C4-2B (cell line): ENCODE measurements around the gene CEP164.

Experiments
- H3K27ac ChIP-seq: fragments of 450-650 bp; 2 replicates; pipeline ENCODE4 v1.5.1; 2017
- ZFX ChIP-seq: fragments of 450-650 bp; IDR thresholded peaks from 2 replicates; pipeline ENCODE4 v1.6.1; 2017
- TF ChIP-seq, protein P1 (sequence below): fragments of 450-650 bp; conservative IDR thresholded peaks from 2 replicates; pipeline ENCODE4 v1.5.1; 2017; ENCODE audit warnings: mild to moderate bottlenecking

CEP164 gene

DNA sequence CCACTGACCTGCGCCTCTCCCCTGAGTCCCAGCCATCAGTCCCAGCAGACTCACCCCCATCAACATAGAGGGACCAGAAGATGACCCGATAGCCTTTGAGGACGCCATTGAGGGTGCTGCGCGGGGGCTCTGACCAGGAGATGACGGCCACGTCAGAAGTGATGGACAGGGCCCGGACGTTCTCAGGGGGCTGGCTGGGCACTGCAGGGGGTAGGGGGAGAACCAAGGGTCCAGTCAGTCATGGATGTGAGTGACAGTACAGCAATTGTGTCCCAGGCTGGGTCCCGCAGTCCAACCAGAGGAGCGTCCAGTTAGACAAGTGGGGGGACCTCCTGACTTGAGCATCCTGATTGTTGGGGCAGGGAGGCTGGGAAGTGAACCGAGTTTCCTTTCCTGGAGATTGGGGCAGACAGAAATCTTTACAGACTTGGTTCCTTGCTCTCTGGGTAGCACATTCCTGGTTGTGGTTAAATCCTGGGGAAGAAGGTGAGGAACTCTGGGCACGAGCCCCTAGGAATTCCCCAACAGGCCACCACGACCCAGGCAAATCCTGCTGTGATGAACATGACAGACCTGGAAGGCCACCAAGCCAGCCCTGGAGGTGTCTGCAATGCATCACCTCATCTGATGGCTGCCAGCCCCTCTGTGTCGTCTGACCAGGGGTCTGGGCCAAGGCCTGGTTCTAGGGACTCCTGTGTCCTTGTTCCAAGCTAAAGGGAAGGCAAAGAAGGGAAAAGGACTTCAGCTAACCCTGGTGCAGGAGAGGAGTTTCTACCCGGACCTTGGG lies 133.9 kb downstream of the CEP164 start:
- no peak for TF ChIP-seq ZFX
- TF ChIP-seq, protein P1, sequence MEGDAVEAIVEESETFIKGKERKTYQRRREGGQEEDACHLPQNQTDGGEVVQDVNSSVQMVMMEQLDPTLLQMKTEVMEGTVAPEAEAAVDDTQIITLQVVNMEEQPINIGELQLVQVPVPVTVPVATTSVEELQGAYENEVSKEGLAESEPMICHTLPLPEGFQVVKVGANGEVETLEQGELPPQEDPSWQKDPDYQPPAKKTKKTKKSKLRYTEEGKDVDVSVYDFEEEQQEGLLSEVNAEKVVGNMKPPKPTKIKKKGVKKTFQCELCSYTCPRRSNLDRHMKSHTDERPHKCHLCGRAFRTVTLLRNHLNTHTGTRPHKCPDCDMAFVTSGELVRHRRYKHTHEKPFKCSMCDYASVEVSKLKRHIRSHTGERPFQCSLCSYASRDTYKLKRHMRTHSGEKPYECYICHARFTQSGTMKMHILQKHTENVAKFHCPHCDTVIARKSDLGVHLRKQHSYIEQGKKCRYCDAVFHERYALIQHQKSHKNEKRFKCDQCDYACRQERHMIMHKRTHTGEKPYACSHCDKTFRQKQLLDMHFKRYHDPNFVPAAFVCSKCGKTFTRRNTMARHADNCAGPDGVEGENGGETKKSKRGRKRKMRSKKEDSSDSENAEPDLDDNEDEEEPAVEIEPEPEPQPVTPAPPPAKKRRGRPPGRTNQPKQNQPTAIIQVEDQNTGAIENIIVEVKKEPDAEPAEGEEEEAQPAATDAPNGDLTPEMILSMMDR = no peak

DNA sequence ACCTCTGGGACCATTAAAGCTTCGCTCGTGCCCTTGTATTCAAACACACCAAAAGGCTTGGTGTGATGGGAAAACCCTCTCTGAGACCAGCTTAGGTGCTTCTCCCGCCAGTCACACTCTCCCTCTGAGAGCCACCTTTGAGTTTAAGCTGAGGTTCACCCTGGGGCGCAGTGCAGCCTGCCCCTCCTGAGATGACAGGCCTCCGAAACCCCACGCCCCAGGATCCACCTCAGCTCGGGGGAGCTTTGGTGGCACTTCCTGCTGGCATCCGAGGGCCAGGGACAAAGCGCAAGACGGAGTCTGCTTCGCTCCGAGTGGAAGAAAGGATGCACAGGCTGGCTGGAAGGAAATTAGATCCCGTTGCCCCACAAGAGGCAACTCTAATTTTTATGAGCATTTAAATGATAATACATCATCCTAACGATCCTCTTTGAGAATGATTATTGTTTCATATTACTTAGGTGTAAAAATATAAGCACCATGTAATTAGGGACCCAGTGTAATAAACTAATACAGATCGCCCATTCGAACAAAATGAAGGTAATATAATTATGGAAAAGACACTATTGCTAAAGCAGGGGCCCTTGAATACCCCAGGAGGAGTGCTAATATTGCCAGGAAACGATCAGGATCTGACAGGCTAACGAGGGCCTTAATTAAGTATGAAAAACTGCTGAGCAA lies 134.7 kb downstream of the CEP164 start:
- H3K27ac ChIP-seq = no peak overlapping the region
- no peak for TF ChIP-seq ZFX
- TF ChIP-seq, protein P1 = no peak

More for the DNA sequence above, 133.9 kb downstream of the CEP164 start:
- no peak overlapping the region for H3K27ac ChIP-seq

DNA sequence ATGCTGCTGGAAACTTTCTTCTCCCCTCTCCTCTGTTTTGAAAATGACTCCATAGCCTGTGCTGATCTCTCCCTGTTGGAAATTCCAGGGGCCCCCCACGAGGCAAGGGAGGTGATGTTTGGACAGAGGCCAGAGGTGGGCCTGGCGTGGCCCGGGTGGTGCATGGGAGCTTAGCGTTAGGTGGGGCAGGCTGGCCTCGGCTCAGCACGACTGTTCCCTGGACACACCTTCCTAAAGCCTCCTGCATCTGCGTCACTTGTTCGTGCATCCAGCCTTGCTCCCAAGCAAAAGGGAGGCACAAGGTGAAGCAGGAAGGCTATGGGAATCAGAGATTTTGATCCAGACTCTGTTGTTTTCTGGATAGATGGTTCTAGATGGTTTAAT lies 135.2 kb downstream of the CEP164 start:
- no peak overlapping the region for H3K27ac ChIP-seq
- no peak for TF ChIP-seq ZFX
- TF ChIP-seq, protein P1 = no peak
